Progenitor cell of endocrine pancreas (in vitro differentiated cells): ENCODE data around the gene ARNT2. TPM values are rescaled to one million over a fixed set of nuclear protein-coding genes. Genes with fewer than 3 reads are reported as not detected.

Experiments
- DNase-seq: peaks from one replicate; pipeline ENCODE4 v3.0.0; 2021; ENCODE audit warnings: low spot score; ENCODE audit not compliant: unreplicated experiment
- H3K27ac Mint-ChIP-seq: 2 replicates; pipeline ENCODE4 v1.8.0; 2021; ENCODE audit warnings: mild to moderate bottlenecking, moderate library complexity, mixed read lengths
- H3K27me3 Mint-ChIP-seq: 2 replicates; pipeline ENCODE4 v1.8.0; 2021; ENCODE audit warnings: mixed read lengths
- H3K36me3 Mint-ChIP-seq: 2 replicates; pipeline ENCODE4 v1.8.0; 2022; ENCODE audit warnings: mixed read lengths; ENCODE audit not compliant: insufficient read depth
- H3K4me1 Mint-ChIP-seq: 2 replicates; pipeline ENCODE4 v1.8.0; 2021; ENCODE audit warnings: low read depth, mixed read lengths
- H3K4me3 Mint-ChIP-seq: 2 replicates; pipeline ENCODE4 v1.8.0; 2021; ENCODE audit warnings: low read depth, mild to moderate bottlenecking, moderate library complexity, mixed read lengths
- H3K9me3 Mint-ChIP-seq: 2 replicates; pipeline ENCODE4 v1.8.0; 2021; ENCODE audit warnings: low read depth, mixed read lengths
- total RNA-seq: library from RNA; stranded (reverse); gene quantifications from 2 replicates; pipeline ENCODE4 v1.2.1, GENCODE V29; 2021
- TF ChIP-seq, protein P1 (sequence below): fragments of 200-600 bp; sonication (generic); IDR thresholded peaks from one replicate; pipeline ENCODE4 v1.5.0; 2021; ENCODE audit warnings: antibody characterized with exemption, mild to moderate bottlenecking; ENCODE audit not compliant: unreplicated experiment

The ARNT2 gene
- total RNA-seq, 1 donor from 2014 or later = 37.3 TPM

DNA sequence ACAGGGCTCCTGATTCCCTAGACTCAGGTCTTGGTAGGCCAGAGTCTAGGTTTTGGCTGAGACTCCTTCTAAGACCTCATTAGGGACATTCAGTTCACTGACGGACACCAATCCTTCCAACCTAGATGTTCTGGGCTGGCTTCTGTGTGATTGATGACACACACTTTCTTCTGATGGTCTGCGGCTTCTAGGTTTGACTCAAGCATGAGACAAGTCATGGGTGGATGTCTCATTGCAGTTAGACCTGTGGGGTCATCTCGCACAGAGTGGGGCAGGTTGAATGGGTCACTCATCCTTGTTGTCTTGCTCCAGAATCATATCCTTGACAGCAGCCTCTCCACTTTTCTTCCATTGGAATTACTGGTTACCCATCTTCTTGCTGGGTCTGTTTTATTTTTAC lies 35.8 kb downstream of the ARNT2 start:
- Mint-ChIP-seq H3K27me3 (no peaks in the 10 kb centered on the region), H3K27ac (no peak overlapping the region), H3K4me3 (no peak overlapping the region), H3K4me1 (peaks cover 6% of the 10 kb centered on the region), H3K9me3 (no peaks in the 10 kb centered on the region), H3K36me3 (no peaks in the 10 kb centered on the region)
- DNase-seq = no peak
- TF ChIP-seq, protein P1, sequence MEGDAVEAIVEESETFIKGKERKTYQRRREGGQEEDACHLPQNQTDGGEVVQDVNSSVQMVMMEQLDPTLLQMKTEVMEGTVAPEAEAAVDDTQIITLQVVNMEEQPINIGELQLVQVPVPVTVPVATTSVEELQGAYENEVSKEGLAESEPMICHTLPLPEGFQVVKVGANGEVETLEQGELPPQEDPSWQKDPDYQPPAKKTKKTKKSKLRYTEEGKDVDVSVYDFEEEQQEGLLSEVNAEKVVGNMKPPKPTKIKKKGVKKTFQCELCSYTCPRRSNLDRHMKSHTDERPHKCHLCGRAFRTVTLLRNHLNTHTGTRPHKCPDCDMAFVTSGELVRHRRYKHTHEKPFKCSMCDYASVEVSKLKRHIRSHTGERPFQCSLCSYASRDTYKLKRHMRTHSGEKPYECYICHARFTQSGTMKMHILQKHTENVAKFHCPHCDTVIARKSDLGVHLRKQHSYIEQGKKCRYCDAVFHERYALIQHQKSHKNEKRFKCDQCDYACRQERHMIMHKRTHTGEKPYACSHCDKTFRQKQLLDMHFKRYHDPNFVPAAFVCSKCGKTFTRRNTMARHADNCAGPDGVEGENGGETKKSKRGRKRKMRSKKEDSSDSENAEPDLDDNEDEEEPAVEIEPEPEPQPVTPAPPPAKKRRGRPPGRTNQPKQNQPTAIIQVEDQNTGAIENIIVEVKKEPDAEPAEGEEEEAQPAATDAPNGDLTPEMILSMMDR = no peak

DNA sequence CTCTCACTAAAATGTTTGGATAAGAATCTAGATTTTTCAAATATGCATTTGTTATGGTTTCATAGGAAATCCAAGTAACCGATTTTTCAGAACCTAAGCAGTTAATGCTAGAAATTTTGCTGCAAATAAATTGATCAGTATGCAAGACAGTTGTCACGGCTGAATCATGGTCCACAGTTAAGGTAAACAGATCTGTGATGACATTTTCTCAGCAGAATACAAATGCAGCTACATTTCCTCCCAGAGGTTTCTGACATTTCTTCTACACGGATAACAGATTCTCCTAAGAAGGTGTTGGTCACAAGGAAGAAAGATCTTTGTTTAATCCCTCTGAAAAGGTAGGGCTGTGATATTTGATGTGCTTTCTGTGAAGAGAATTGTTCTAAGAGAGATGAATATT lies 36.9 kb downstream of the ARNT2 start:
- no peaks in the 10 kb centered on the region for H3K36me3 Mint-ChIP-seq
- H3K4me3 Mint-ChIP-seq = no peak overlapping the region
- no peaks in the 10 kb centered on the region for H3K27me3 Mint-ChIP-seq
- peaks cover 2% of the 10 kb centered on the region for H3K4me1 Mint-ChIP-seq
- H3K9me3 Mint-ChIP-seq = no peaks in the 10 kb centered on the region
- DNase-seq = no peak
- TF ChIP-seq, protein P1 = no peak
- H3K27ac Mint-ChIP-seq = no peak overlapping the region

DNA sequence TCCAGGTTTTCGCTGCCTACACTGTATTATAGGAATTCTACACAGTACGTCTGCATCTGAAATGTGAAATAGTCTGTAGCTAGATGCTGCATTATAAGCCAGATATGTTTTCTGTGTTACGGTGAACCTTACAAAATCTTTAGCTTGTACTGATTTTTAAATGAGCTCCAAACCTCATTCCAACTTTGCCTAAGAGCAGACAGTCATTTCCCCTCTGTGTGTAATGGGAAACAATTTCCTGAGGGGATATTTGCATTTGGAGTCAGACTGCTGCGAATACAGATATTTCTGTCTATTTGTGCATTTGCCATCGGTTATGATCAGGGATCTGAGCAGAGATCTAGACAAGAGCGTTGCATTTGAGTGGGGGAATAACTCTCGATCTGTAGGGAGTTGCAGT lies 37.5 kb downstream of the ARNT2 start:
- Mint-ChIP-seq H3K4me3 (no peak overlapping the region), H3K27me3 (no peaks in the 10 kb centered on the region), H3K36me3 (no peaks in the 10 kb centered on the region), H3K4me1 (peaks cover 2% of the 10 kb centered on the region), H3K9me3 (no peaks in the 10 kb centered on the region), H3K27ac (no peak overlapping the region)
- TF ChIP-seq, protein P1 = no peak
- DNase-seq = no peak

DNA sequence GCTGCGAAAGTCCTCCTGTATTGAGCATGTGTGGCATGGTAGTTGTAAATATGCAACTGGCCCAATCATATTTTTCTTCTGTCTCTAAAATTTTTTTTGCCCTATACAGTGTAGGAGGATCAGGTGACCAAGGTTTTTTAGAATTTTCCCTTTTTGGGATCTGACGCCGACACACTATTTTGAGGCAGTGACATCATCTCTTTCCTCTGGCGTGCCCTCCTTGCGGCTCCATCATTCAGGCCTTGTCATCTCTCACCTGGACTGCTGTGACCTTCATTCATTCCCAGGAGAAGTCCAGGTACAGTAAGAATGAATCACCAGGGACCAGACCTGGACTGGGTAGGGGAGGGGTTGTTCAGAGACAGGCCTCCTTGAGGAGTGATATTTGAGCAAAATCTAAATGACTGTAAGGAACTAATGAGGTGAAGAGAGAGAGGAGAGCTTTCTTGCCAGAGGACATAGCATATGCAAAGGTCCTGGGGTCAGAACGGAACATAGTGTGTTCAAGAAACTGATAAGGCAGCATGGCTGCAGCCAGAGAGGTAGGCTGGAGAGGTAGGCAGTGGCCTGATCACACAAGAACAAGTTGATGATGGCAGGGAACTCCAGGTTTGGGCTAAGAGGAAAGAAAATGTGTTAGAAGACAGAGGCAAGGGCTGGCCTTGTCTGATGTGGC lies 38.7 kb downstream of the ARNT2 start:
- H3K9me3 Mint-ChIP-seq = no peaks in the 10 kb centered on the region
- no peaks in the 10 kb centered on the region for H3K27me3 Mint-ChIP-seq
- no peak overlapping the region for H3K27ac Mint-ChIP-seq
- TF ChIP-seq, protein P1 = no peak
- no peak for DNase-seq
- H3K36me3 Mint-ChIP-seq = no peaks in the 10 kb centered on the region
- peaks cover 5% of the 10 kb centered on the region for H3K4me1 Mint-ChIP-seq
- H3K4me3 Mint-ChIP-seq = no peak overlapping the region

DNA sequence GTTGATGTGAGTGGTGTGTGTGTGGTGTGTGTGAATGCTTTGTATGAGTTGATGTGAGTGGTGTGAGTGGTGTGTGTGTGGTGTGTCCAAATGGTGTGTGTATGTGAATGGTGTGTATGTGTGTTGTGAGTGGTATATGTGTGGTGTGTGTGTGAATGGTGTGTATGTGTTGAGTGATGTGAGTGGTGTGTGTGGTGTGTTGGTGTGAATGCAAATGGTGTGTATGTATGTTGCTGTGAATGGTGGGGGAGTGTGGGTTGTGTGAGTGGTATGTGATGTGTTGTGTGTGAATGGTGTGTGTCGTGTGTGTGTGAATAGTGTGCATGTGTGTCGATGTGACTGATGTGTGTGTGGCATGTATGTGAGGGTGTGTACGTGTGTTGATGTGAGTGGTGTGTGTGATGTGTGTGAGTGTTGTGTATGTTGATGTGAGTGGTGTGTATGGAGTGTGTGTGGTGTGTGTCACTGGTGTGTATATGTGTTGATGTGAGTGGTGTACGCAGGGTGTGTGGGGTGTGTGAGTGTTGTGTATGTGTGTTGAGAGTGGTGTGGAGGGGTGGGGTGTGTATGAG lies 40.6 kb downstream of the ARNT2 start:
- no peak overlapping the region for H3K27ac Mint-ChIP-seq
- TF ChIP-seq, protein P1 = no peak
- no peaks in the 10 kb centered on the region for H3K36me3 Mint-ChIP-seq
- no peaks in the 10 kb centered on the region for H3K27me3 Mint-ChIP-seq
- H3K4me3 Mint-ChIP-seq = no peak overlapping the region
- DNase-seq = no peak
- no peaks in the 10 kb centered on the region for H3K9me3 Mint-ChIP-seq
- peaks cover 8% of the 10 kb centered on the region for H3K4me1 Mint-ChIP-seq
